DND-41 (cell line): ENCODE results near the gene LILRA6.

ENCODE experiments used
- ATAC-seq: fragments of 200-7000 bp; cut with Tn5 transposase; 3 replicates; pipeline ENCODE4 v1.9.1; 2021; ENCODE audit warnings: low read depth; ENCODE audit not compliant: insufficient read depth
- DNase-seq: peaks from one replicate; pipeline ENCODE4 v3.0.0-alpha.2; 2020
- H2AFZ ChIP-seq: 2 replicates; pipeline ENCODE4 v1.6.0; 2012; ENCODE audit warnings: low read depth, low read length
- H3K27ac ChIP-seq: 2 replicates; pipeline ENCODE4 v1.5.1; 2012; ENCODE audit warnings: low read length, inconsistent platforms
- H3K27me3 ChIP-seq: fragments of 200-600 bp; sonication (generic); 2 replicates; pipeline ENCODE4 v1.6.0; 2012; ENCODE audit warnings: low read length, mild to moderate bottlenecking, inconsistent platforms; ENCODE audit not compliant: insufficient read depth, poor library complexity
- H3K36me3 ChIP-seq: 2 replicates; pipeline ENCODE4 v1.5.1; 2012; ENCODE audit warnings: low read length, inconsistent platforms; ENCODE audit not compliant: insufficient read depth
- H3K4me1 ChIP-seq: 2 replicates; pipeline ENCODE4 v1.5.1; 2012; ENCODE audit warnings: mild to moderate bottlenecking, low read length; ENCODE audit not compliant: insufficient read depth
- H3K4me2 ChIP-seq: 2 replicates; pipeline ENCODE4 v1.6.0; 2012; ENCODE audit warnings: mild to moderate bottlenecking, moderate library complexity, low read length, inconsistent platforms; ENCODE audit not compliant: insufficient read depth
- H3K4me3 ChIP-seq, 2 experiments: fragments of 200-600 bp in 1 of 2; shearing (Covaris generic) in 1 of 2; 2 replicates each; pipeline ENCODE4 v1.5.1; 2012 to 2016; ENCODE audit warnings: inconsistent platforms in 2 of 2, low read length in 2 of 2, mild to moderate bottlenecking in 2 of 2, low read depth in 1 of 2, moderate library complexity in 1 of 2
- H3K79me2 ChIP-seq: 2 replicates; pipeline ENCODE4 v1.6.0; 2012; ENCODE audit warnings: low read length, inconsistent platforms; ENCODE audit not compliant: insufficient read depth
- H3K9ac ChIP-seq: 2 replicates; pipeline ENCODE4 v1.6.0; 2012; ENCODE audit warnings: low read depth, mild to moderate bottlenecking, inconsistent platforms, low read length, moderate library complexity
- H3K9me3 ChIP-seq: 2 replicates; pipeline ENCODE4 v1.5.1; 2012; ENCODE audit warnings: low read length, moderate library complexity, mild to moderate bottlenecking, inconsistent platforms; ENCODE audit not compliant: insufficient read depth, severe bottlenecking
- H4K20me1 ChIP-seq: 2 replicates; pipeline ENCODE4 v1.6.0; 2012; ENCODE audit warnings: low read length; ENCODE audit not compliant: insufficient read depth
- CTCF ChIP-seq: IDR thresholded peaks from 2 replicates; pipeline ENCODE4 v1.5.1; 2012; ENCODE audit warnings: borderline replicate concordance, low read length, moderate library complexity, mild to moderate bottlenecking; ENCODE audit not compliant: poor library complexity, severe bottlenecking; ENCODE audit errors: extremely low read depth
- EZH2 ChIP-seq: IDR thresholded peaks from 3 replicates; pipeline ENCODE4 v1.6.1; 2012; ENCODE audit warnings: borderline replicate concordance, low read depth, mild to moderate bottlenecking, moderate library complexity, low read length, inconsistent platforms; ENCODE audit not compliant: severe bottlenecking

The LILRA6 gene

GRCh38 chr19:54233941-54234340 is 8.6 kb downstream of the LILRA6 start:
- Histone ChIP-seq H3K79me2 (no peaks in the 10 kb centered on the region), H3K4me2 (no peak overlapping the region), H4K20me1 (no peaks in the 10 kb centered on the region), H3K27me3 (no peaks in the 10 kb centered on the region), H3K27ac (no peak overlapping the region), H3K36me3 (no peaks in the 10 kb centered on the region), H3K9ac (no peak overlapping the region), H3K4me3 (no peak overlapping the region), H3K9me3 (no peaks in the 10 kb centered on the region), H3K4me1 (no peaks in the 10 kb centered on the region), H2AFZ (no peak overlapping the region)
- TF ChIP-seq EZH2 (no peak), CTCF (no peak)
- no peak for ATAC-seq
- DNase-seq: no peak

GRCh38 chr19:54231077-54231931 is 11.3 kb downstream of the LILRA6 start:
- Histone ChIP-seq H3K9ac (no peak overlapping the region), H3K27me3 (no peaks in the 10 kb centered on the region), H4K20me1 (no peaks in the 10 kb centered on the region), H3K36me3 (no peaks in the 10 kb centered on the region), H3K4me1 (no peaks in the 10 kb centered on the region), H2AFZ (no peak overlapping the region), H3K79me2 (no peaks in the 10 kb centered on the region), H3K9me3 (no peaks in the 10 kb centered on the region), H3K27ac (no peak overlapping the region), H3K4me3 (no peak overlapping the region), H3K4me2 (no peak overlapping the region)
- TF ChIP-seq EZH2 (no peak), CTCF (peak; percentile 97)
- ATAC-seq: peak; percentile 99
- peak; percentile 82 for DNase-seq

- Histone ChIP-seq H3K36me3 (no peaks in the 10 kb centered on the region), H3K9ac (no peak overlapping the region), H3K9me3 (no peaks in the 10 kb centered on the region), H3K27ac (no peak overlapping the region), H3K4me1 (no peaks in the 10 kb centered on the region), H3K27me3 (no peaks in the 10 kb centered on the region), H2AFZ (no peak overlapping the region), H3K79me2 (no peaks in the 10 kb centered on the region), H3K4me2 (no peak overlapping the region), H4K20me1 (no peaks in the 10 kb centered on the region), H3K4me3 (no peak overlapping the region)
- TF ChIP-seq CTCF: no peak
- no peak for TF ChIP-seq EZH2
- no peak for ATAC-seq
- no peak for DNase-seq
Observed at GRCh38 chr19:54230031-54230430, 12.6 kb downstream of the LILRA6 start.
